ENCODE measurements around the gene BBIP1. TPM values are rescaled to one million over a fixed set of nuclear protein-coding genes. Genes with fewer than 3 reads are reported as not detected.

The BBIP1 gene, protein sequence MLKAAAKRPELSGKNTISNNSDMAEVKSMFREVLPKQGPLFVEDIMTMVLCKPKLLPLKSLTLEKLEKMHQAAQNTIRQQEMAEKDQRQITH
- 18.8 and 19.2 TPM in 2 replicates for total RNA-seq

DNA sequence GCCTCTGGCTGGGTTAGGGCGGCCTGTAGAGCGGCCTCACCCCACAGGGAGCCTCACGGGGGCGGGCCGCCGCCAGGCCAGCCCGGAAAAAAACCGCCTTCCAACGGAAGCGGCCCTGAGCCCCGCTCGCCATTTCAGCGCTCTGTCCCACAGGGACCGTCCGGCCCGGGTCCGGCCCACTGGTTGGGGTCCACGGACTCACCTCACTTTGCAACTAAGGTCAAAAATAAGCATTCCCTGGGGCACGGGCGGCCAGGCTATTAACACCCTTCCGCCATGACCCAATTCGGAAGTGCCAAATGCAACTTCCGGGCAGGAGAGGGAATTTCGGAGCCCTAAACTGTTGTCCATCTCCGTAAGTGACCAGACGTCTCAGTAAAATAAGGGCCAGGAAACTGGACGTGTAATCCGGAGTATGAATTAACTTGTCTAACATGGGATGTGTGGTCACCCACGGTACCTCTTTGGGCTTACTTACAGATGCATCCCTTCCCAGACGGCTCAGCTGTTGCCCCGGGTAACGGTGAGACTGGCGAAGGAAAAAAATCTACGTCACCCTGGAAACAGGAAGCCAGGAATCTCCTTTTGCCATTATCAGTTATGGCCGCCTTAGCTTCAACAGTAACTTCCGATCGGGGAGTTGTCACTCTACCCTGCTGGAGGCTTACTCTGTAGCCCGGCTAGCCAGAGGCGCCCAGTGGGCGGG lies at the start of gene BBIP1:
BBIP1 (minus strand) TSS at position 538 of the 706 bp plus-strand sequence. CDS start 1,023 bp downstream, outside the sequence.
- intact Hi-C loops (cut with micrococcal nuclease): loop anchor here (1.0 to 5.0 kb wide), 21 partner anchors 25 to 1456 kb away; partner anchors contain the start of genes ACSL5, ADD3, DUSP5 and GPAM

DNA sequence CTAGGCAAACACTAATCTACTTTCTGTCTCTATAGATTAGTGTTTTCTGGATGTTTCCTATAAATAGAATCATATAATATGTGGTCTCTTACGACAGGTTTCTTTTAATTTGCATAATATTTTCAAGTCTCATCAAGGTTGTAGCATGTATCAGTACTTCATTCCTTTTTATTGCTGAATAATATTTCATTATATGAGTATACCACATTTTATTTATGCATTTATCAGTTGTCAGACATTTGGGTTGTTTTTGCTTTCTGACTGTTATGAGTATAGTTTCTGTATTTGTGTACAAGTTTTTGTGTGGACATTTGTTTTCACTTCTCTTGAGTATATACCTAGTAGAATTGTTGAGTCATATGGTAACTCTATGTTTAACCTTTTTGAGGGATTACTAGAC lies 48.7 kb upstream of the BBIP1 start:
- intact Hi-C loops (cut with micrococcal nuclease): no loop called here

DNA sequence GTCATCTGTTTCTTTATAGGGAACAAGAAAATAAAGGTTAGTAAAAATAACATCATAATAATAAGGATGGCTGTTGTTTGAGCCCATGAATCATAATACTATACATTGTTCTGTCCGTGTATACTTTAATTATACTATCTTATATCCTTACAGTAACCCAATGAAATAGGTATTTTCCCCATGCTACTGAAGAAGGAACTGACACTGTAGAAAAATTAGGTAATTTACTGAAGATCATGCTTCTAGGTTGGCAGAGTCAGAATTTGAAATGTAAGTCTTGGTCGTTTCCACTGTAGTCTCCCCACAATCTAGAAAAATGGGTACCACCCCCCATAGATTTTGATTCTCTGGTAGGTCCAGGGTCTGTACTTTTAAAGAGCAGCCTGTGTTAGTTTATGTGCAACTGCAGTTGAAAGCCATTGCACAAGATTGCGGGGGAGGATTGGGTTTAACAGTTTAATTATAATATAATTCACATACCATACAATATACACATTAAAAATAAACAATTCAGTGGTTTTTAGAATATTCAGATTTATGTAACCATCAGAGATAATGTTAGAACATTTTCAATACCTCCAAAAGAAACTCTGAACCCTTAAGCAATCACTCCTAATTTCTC lies 48.1 kb upstream of the BBIP1 start:
- intact Hi-C loops (cut with micrococcal nuclease): no loop called here

DNA sequence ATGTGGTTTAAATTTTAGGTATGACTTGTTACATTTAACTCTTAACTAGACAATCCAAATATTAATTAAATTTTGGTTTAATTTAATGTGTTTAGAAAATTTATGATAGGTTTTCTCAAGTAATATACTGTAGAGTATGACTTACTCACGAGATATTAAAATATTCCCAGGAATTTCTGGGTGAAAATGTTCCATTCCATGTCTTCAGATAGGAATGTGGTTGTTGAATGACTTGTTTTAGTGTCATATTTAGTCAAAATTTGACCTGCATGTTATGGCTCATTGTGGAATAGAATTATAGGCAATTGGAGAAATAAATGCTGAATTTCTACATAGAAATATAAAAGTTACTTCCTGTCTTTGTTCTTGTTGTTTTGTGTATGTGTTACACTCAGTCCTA lies 47.2 kb upstream of the BBIP1 start:
- intact Hi-C loops (cut with micrococcal nuclease): no loop called here

DNA sequence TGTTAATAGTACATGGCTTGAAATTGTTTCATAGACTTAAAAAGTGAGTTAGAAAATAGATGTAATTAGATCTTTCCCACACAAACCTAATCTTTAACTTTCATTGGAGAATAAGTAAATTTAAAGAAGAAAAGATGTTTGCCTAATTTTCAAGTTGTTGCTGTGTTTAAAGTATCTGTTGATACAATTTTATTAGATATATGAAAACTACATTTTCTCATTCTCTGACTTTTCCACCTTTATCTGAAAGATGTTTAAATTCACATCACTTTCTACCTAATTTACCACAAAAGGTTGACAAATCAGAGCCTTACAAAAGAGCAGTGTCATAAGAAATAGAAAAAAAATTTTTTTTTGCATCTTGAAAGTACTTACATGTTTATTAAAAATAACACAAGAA lies 46.2 kb upstream of the BBIP1 start:
- intact Hi-C loops (cut with micrococcal nuclease): no loop called here

DNA sequence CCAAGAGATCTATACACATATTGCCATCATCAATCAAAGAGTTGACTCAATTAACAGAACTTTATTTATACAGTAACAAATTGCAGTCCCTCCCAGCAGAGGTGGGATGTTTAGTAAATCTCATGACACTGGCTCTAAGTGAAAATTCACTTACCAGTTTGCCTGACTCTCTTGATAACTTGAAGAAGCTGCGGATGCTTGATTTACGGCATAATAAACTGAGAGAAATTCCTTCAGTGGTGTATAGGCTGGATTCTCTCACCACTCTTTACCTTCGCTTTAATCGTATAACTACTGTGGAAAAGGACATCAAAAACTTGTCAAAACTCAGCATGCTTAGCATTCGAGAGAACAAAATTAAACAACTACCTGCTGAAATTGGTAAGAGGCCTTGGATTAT lies 45.7 kb upstream of the BBIP1 start:
- intact Hi-C loops (cut with micrococcal nuclease): no loop called here

DNA sequence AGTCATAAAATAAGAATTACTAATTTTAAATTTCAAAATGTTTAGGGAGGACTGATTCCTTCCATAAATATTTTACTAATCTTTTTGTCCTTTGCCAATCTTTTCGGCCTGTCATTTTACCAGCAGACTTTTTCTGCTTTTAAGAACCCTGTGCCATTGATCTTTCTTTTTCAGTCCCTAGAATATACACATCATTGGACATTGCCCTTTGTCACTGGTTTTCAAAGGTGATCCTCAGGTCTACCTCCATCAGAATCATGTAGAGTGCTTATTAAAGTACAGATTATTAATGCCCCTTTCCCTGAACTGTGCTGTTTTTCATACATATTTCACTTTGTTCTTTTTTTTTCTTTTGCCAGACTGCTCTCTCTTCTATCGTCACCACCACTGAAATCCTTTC lies 44.2 kb upstream of the BBIP1 start:
- intact Hi-C loops (cut with micrococcal nuclease): no loop called here

DNA sequence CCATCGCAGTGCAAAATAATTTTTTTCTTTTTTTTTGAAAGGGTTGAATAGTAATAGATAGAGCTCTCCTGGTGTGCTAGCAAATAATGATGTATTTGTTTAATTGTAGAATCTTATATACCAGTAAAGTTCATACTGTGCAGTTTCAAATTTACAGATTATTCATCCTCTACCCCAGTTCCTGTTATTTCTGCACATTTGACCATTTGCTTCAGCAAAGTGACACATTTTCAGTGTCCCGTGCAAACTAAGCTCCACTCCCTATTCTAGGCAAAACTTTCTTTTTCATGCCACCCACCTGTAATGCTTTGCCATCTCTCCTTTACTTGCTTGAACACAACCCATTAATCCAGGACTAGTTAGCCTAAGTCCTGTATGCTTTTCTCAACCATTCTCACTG lies 43.5 kb upstream of the BBIP1 start:
- intact Hi-C loops (cut with micrococcal nuclease): no loop called here

DNA sequence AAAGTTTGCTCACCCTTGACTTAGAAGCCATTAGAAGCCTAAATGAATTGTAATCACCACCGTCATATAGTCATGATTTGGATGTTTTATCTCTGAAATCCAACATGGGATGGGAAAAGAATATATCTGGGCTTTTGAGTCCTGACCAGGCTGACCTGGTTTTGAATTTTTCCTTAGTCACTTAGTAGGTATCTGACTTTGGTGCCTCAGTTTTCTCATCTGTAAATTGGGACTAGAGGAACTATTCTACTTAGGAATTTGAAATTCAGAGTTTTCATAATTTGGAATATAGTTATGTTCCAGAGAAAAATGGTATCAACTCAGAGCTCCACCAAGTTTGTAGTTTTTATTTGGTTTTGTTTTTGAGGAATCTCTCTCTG lies 41.3 kb upstream of the BBIP1 start:
- intact Hi-C loops (cut with micrococcal nuclease): no loop called here

DNA sequence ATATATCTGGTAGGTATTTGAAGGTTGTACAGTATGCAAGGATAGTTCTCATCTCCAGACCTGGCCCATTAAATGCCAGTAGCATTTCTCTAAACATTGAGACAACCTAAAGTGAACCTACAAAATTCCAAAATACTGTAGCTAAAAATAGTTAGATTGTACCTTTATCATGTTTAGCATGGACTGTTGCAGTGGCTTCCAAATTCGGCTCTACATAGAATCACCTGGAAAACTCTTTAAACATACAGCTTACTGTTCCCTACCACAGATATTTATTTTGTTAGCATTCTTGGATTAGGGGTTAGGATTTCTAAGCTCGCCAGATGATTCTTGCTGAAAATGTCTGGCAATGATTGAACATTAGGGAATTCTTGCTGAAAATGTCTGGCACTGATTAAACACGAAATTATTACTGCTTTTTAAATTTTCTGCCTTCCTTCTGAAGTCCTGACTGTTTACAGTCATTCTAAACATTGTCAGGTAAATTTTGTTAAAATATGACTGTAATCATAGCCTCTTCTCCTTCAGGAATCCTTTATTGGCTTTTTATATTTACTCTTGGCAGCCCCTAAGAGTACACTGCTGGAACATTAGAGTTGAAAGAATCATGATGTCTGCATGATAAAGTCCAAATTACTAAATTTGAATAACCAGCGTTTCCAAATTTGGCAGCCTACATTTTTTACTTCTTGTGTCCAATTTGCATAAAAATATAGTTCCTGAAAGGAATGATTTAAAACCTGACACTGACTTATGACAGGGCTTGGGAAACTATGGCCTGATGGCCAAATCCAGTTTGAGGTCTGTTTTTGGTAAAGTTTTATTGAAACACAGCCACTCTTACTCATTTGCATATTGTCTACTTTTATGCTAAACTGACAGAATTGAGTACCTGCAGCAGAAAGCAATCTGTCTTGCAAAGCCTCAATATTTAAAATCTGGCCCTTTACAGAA lies 40.7 kb upstream of the BBIP1 start:
- intact Hi-C loops (cut with micrococcal nuclease): no loop called here

DNA sequence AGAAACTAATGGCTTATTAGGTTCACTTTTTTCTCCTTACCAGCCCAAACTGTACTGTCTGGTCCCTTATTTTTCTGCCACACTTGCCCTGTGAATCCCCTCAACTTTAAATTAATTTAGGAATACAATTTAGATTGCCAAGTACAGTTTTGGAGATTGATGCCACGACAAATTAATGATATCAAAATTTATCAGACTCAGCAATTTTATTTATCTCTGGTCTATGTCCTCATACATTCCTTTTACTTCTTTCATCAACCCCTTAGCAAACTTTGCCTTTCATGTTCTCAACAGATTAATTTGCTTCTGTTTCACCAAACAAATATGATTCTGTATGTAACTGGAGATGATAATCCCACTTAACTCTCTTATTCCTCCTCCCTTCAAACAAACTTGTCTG lies 38.6 kb upstream of the BBIP1 start:
- intact Hi-C loops (cut with micrococcal nuclease): no loop called here

DNA sequence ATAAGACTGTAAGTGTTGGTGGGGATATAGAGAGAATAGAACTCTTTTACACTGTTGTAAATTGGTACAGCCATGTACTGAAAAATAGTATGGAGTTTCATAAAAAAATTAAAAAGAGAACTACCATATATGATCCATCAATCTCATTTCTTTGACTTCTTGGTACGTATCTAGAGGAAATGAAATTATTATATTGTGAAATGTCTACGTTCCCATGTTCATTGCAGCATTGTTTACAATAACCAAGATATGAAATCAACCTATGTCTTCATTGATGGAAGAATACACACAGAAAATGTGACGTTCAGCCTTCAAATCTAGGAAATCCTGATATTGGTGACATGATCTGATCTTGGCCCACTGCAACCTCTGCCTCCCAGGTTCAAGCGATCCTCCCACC lies 32.4 kb upstream of the BBIP1 start:
- intact Hi-C loops (cut with micrococcal nuclease): no loop called here

DNA sequence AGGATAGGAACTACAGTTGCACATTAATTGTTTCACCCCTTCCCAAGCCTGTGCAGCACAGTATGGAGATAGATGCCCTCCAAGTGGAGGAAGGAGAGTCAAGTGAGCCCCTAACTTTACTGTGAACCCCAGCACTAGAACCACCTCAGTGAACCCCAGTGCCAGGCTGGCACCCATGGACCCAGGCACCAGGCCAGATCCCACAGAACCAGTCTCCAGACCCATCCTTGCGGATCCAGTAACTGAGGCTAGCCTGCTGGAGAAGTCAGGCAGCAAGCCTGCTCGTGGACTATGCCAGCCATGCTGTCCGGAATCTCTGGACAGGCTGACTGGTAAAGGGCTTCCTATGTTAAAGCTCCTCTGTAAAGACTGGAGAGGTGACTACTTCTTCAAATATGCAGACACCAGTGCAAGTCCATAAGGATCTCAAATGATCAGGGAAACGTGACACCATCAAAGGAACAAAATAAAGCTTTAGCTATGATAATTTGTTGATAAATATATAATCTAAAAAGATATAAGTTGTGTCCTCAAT lies 28.1 kb upstream of the BBIP1 start:
- intact Hi-C loops (cut with micrococcal nuclease): no loop called here

DNA sequence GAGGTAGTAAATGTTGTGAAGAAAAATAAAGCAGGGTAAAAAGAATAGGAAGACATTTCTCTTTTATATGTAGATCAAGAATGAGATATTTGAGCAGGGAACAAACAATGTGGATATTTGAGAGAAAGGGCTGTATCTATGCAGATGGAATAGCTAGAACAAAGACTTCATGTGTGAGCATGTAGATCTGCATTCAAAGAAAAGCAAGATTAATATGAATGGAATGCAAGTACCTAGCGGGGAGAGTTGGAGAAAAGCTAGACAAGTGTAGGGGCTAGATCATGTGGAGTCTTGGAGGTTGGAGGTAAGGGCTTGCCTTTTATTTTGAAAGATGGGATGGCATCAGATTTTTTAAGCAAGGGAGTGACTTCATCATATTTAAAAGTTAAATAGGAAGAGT lies 27.5 kb upstream of the BBIP1 start:
- intact Hi-C loops (cut with micrococcal nuclease): no loop called here

DNA sequence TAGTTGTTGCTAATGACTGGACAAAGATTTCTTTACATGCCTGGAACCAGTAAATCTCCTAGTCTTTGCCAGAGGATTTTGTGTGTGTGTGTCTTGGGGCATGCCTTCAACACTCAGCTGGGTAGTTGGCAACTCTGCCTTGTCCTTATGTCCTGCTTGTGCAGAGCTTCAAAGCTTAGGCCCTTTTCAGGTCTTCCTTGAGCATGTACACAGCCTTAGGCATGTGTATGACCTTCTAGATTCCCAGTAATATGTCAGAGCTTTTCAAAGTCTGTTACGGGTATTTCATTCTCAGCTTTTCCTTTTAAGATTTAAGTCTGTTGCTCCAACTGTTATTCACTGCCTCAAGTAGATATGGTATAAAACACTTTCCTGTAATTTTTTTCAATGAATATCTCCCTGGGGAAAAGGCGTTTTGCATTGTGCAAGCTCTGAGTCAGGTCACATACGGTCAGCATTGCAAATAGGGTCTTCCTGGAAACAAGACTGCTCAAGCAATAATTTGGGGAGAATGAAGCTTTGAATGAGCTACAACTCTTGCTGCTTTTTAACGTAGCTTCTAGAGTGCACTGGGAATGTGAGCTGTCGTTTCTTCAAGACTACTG lies 25.9 kb upstream of the BBIP1 start:
- intact Hi-C loops (cut with micrococcal nuclease): no loop called here

DNA sequence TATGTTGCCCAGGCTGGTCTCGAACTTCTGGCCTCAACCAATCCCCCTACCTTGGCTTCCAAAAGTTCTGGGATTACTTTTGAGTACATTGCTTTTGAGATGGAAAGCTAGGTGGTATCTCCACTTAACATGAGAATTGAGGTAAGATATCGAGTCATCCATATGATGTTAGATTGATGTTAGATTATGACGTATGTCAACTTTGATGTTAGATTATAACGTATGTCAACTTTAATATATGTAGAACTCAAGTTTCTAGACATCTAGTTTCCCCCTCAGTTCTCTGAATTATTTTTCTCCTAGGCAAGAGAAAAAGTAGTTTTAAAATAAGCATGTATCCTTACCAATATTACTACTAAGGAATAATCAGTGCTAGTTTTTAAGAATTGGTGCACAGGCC lies 20.4 kb upstream of the BBIP1 start:
- intact Hi-C loops (cut with micrococcal nuclease): no loop called here

DNA sequence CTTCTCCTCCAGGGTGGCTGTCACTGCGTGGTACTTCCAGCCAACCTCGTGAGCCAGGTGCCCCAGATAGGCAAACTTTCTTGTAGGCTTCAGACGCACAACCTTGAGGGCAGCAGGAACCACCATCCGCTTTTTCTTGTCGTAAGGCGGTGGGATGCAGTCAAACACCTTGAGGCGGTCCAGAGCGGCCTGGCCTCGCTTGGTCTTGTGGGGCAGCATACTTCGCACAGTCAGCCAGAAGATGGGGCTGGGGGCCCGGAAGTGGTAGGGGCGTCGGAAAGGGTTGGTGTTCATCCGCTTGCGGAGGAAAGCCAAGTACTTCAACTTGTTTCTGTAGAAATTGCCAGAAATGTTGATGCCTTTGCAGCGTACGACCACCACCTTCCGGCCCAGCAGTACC lies 17.8 kb upstream of the BBIP1 start:
- intact Hi-C loops (cut with micrococcal nuclease): no loop called here

DNA sequence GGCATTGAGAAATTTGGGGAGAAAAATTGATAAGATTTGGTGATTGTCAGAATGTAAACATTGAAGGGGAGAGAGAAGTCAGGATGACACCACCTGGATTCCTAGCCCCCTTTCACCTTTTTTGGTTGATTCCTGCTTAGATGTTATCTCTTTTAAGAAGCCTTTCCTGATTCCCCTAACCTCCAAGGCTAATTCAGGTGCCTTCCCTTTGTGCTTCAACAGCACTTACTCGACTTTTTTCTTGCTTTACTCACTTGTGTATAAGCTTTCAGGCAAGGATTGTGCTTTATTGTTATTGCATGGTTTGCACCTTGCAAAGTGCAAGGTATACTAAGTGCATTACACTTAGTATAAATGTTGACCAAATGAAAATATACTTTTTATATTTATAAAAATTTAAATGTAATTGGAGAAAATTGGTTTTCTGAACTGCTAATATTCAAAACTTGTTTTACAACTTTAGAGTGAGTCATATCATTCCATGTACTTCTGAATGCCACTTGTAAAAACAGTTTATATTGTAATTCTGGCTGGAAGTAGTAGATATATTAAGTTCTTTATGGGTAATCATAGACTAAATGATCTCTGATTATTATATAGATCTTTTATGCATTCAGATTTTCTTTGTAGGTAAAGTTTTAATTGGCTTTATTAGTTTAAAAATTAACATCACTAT lies 13.7 kb upstream of the BBIP1 start:
- intact Hi-C loops (cut with micrococcal nuclease): no loop called here

DNA sequence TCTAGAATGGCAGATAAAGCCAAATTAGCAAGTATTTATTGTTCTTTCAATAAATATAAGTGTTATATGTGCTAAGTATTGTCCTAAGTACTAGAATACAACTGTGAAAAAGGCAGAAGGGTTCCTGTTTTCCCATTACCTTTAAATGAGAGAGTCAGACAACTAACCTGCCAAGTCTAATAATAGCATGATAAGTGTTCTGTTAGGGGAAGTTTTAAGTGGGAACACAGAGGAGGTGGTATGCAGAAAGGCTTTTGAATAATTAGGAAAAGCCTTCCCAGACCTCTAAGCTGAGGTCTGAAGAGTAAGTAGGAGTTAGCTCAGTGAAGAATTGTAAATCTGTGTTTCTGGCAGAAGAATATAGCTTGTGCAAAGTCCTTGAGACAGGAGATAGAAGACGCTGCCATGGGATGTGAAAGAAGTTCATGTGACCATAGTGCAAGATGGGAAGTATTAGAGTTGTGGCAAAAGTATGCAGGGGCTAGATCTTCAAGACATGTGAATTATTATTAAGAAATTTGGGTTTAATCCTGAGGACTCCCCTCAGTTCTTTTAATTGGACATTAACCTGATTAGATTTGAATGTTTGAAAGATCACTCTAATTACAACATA lies 12.9 kb upstream of the BBIP1 start:
- intact Hi-C loops (cut with micrococcal nuclease): no loop called here

DNA sequence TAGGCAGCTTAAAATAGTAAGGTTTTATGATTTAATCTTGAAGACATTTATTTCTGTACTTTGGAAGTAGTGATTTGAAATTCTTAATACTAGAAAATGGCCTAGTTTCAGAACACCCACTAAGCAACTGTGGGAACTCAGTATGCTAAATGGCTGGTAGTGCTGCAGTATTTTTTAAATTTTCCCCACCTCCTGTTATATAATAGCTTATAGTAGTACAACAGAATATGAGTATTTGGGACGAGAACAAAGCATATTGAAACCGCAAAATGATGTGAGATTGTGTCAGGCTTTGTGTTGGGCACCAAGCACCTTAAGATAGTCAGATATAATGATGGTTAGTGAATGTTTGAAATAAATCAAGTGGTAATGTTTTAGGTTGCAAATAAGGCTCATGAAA lies 8.5 kb upstream of the BBIP1 start:
- intact Hi-C loops (cut with micrococcal nuclease): no loop called here
